Posterior cingulate gyrus (tissue), 11 donors: ENCODE measurements around the gene HIPK2.
A peak's percentile ranks its signal among the peaks of the same experiment; 100 is the strongest.
"Not testable (repeated sequence)": the region's sequence is repeated elsewhere in the genome, so short reads cannot be mapped to it uniquely, and the experiment has no call there.

Experiments used
- DNase-seq, 10 donors: peaks; one replicate each; pipeline versions ENCODE4 v3.0.0 to v3.0.0-alpha.2; 2020 to 2021; ENCODE audit warnings: mixed read lengths in 3 of 10
- intact Hi-C: fragments of 100-400 bp; cut with DNase I; formaldehyde crosslinking; loops from one replicate; pipeline ENCODE4 v1.15.1; 2023

HIPK2 gene

GRCh38 chr7:139613971-139614411 is 163.8 kb downstream of the HIPK2 start:
- peak in 1 of 10 donors; percentile 81 for DNase-seq
- intact Hi-C loops = no loop called here

DNA sequence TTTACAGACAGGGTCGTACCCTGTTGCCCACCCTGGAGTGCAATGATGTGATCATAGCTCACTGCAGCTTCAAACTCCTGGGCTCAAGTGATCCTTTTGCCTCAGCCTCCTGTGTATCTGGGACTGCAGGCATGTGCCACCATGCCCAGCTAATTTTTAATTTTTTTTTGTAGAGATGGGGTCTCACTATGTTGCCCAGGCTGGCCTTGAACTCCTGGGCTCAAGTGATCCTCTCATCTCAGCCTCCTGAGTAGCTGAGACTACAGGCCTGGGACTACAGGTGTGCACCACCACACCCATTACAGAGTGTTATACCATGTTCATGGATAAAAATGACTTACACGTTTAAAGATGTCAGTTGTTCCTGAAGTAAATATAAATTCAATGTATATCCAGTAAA is 166.2 kb downstream of the HIPK2 start:
- intact Hi-C loops = not testable (repeated sequence)

GRCh38 chr7:139610595-139610994 is 167.2 kb downstream of the HIPK2 start:
- no peak for DNase-seq
- intact Hi-C loops = no loop called here

More for the DNA sequence above, 166.2 kb downstream of the HIPK2 start:
- not testable (repeated sequence) for DNase-seq

DNA sequence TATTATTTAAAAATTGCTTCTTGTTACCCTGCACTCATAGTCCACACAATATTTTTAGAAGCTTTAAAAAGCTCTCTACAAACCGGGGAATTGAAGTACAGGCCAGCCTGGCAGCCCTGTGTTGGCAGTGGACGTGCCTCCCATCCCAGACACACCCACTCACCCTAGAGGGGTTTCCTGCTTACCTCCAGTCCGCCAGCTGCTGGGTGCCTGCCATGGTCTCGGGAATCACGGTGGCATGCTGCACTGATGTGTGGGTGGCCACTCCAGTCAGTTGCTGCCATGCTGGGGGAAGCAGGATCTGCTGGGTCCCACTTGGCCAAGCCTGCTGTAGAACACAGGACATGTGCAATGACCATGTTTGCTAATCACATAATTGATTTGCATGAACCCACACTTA is 173.9 kb downstream of the HIPK2 start:
- intact Hi-C loops = loop anchor here (5.0 kb wide), 1 partner anchor 398 kb away; no protein-coding TSS in a partner anchor
- DNase-seq = no peak

- intact Hi-C loops = loop anchor here (5.0 kb wide), 1 partner anchor 399 kb away; no protein-coding TSS in a partner anchor
Measured at GRCh38 chr7:139603282-139603681, 174.5 kb downstream of the HIPK2 start.

GRCh38 chr7:139602143-139602722 is 175.6 kb downstream of the HIPK2 start:
- intact Hi-C loops = loop anchor here (5.0 kb wide), 1 partner anchor 400 kb away; no protein-coding TSS in a partner anchor
- DNase-seq = no peak

More at GRCh38 chr7:139603282-139603681, 174.5 kb downstream of the HIPK2 start:
- DNase-seq = no peak

- no peak for DNase-seq
- intact Hi-C loops = loop anchor here (5.0 kb wide), 1 partner anchor 401 kb away; no protein-coding TSS in a partner anchor
Measured at GRCh38 chr7:139601176-139601575, 176.6 kb downstream of the HIPK2 start.

- intact Hi-C loops = loop anchor here (5.0 kb wide), 1 partner anchor 402 kb away; no protein-coding TSS in a partner anchor
- DNase-seq = no peak
Measured at GRCh38 chr7:139600306-139600705, 177.5 kb downstream of the HIPK2 start.

GRCh38 chr7:139598642-139599041 is 179.2 kb downstream of the HIPK2 start:
- intact Hi-C loops = no loop called here
- DNase-seq = no peak

DNA sequence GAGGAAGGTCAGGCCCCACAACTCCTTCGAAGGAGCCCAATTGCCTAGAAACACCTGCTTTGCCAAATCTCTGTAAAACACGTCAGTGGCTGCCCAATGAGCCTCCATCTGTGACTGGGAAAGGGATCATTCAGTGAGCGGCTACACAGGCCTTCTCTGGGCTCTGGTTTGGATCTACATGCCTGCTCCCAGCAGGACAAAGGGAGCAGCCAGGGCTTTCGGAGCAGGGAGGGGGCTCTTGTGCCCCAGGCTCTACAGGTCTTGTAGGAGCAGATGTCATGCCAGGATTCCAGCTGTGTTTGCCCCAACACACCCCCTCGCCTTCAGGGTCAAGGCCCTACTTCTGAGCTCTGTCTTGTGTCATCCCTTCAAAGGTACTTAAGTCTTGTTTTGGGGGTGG is 180.8 kb downstream of the HIPK2 start:
- intact Hi-C loops = no loop called here
- no peak for DNase-seq

DNA sequence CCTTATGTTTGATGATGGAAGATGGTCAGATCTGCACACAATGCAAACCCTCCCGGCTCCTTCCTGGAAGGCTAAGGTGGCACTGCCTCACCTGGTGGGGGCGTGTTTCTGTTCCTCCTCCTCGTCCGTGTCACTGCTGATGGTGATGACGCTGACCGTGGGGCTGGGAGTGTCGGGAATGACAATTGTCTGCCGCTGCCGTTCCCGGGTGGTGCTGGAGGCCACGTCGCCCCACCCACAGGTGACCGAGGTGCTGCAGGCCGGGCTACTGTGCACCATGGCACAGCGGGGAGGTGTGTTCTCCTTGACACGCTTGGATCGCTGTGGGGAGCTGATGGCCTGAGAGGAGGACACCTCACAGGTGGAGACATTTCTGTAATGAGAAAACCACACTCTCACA is 181.2 kb downstream of the HIPK2 start:
- intact Hi-C loops = no loop called here
- DNase-seq = no peak

DNA sequence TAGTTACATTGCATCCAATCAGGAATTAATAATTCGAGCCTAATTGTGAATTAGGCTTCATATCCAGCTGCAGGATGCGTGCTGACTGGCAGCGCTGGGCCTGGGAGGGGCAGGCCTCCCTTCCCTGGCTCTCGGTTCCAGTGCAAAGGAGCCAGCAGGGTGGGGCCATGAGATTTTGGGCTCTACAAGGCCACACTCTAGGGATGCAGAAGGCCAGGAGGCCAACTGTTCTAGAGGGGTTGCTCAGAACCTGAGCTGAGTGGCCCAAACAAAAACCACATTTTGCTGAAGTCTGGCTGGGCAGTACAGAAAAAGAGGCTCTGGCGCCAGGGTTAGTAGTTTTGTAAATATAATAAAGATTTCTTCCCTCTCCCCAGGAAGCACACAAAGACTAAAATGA is 182.0 kb downstream of the HIPK2 start:
- intact Hi-C loops = no loop called here
- no peak for DNase-seq

- no peak for DNase-seq
- intact Hi-C loops = no loop called here
Measured at GRCh38 chr7:139594911-139595476, 182.8 kb downstream of the HIPK2 start.

GRCh38 chr7:139594090-139594489 is 183.7 kb downstream of the HIPK2 start:
- no peak for DNase-seq
- intact Hi-C loops = no loop called here

DNA sequence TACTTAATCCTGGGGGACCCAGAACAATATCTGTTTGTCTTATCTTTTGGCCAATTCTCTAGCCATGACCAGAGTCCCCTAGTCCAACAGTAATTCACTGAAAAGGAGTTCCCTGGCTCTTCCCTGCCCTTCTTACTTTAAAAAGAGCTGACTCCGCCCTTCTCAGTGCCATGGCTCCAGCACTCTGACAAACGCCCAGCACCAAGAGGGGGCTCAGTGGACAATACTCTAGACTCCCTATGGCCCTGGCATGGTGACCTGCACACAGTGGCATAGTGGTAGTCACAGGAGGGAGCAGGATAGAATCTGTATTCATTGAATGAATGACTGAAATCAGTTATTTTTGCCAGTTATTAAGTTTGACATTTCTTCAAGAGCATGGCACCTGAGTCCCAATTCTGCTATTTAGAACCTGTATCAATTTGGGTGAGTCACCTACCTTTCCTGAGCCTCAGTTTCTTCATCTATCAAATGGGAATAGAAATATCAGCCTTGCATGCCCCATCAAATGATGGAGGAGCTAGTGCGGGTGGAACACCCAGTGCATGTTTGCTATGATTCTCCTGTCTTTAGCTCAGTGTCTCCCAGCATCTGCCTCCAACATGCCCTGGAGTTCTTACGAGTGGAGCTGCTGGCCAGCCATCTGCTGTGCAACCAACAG is 184.9 kb downstream of the HIPK2 start:
- intact Hi-C loops = no loop called here
- no peak for DNase-seq

- intact Hi-C loops = no loop called here
- no peak for DNase-seq
Measured at GRCh38 chr7:139591550-139592195, 186.1 kb downstream of the HIPK2 start.

DNA sequence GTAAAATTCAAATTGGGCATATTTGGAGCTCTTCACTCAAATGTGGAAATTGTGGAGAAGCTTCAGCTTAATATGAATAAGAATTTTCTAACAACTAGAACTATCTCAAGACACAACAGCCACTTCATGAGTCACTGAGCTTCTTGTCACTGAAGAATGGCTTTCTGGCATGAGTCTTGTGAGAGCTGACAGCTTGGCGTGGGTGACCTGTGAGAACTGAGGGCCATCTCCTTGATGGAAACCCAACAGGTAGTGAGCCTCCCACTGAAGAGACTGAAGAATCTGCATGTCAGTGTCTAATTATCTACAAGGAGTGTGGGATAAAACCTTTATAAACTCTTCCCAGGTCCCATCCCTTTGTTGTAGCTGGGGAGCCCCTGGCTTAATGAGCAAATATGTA is 188.3 kb downstream of the HIPK2 start:
- peak in 6 of 10 donors; percentile 25 to 89 (median 50) for DNase-seq
- intact Hi-C loops = loop anchor here (10.0 kb wide), 1 partner anchor 145 kb away; no protein-coding TSS in a partner anchor

DNA sequence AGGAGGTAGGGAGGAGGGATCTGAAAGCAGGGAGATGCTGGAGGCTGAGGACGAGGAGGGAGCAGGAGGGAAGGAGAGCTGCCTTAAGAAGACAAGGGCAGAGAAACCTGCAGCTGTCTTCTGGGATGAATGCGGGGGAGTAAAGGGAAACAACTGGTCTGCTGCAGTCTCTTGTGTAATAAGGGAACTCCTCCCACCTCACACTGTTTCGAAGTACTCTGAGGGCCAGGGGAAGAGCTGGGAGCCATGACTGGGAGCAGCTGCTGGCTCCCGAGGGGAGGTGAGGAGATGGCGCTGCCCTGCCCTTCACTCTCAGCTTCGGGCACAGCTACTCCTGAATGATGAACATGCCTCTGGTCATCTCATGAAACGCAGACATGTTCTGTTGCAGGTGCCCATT is 189.2 kb downstream of the HIPK2 start:
- intact Hi-C loops = loop anchor here (10.0 kb wide), 1 partner anchor 144 kb away; no protein-coding TSS in a partner anchor
- DNase-seq = peak in 1 of 10 donors; percentile 20

- no peak for DNase-seq
- intact Hi-C loops = loop anchor here (10.0 kb wide), 1 partner anchor 143 kb away; no protein-coding TSS in a partner anchor
Measured at GRCh38 chr7:139587535-139587934, 190.3 kb downstream of the HIPK2 start.

- intact Hi-C loops = loop anchor here (10.0 kb wide), 1 partner anchor 141 kb away; no protein-coding TSS in a partner anchor
- DNase-seq = no peak
Measured at GRCh38 chr7:139586286-139586685, 191.5 kb downstream of the HIPK2 start.

DNA sequence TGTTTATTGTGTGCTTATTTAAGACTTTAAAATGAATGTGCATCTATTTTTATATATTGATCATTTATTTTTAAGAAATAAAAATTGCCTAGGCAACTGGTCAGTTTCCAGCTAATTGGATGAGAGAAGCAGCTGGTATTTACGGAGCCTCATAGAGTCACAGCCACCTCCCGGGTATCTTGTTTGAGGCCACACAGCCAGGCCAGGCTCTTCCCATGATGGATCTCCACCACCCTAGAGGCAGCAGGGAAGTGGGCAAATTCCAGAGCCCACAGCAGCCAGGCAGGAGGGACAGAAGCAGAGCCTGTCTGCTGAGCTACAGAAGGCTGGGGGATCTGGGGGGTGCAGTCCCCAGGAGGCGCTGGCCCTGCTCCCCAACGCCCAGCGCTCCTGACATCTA is 192.8 kb downstream of the HIPK2 start:
- DNase-seq = no peak
- intact Hi-C loops = loop anchor here (10.0 kb wide), 1 partner anchor 140 kb away; no protein-coding TSS in a partner anchor
